T-cell (primary cell): ENCODE measurements around the gene DNAL4. TPM values are rescaled to one million over a fixed set of nuclear protein-coding genes. Genes with fewer than 3 reads are reported as not detected.

ENCODE experiments used
- ATAC-seq, 4 experiments: fragments of 200-7000 bp in 3 of 4; fragments of 150-1000 bp in 1 of 4; cut with Tn5 transposase; replicated peaks in 1 of 4; 1 replicate in 3 of 4; 2 replicates in 1 of 4; pipeline ENCODE4 v1.10.0; 2021; ENCODE audit warnings: moderate library complexity in 3 of 4, mild to moderate bottlenecking in 2 of 4, moderate number of reproducible peaks in 1 of 4
- CTCF ChIA-PET, 2 donors: fragments of 300-600 bp; sonication (Branson Sonifier 250); formaldehyde crosslinking; loops; one replicate each; lab custom pipeline; 2022; ENCODE audit warnings: antibody characterized with exemption in 2 of 2; lab: Charles Lee
- POLR2A ChIA-PET, 2 donors: fragments of 300-600 bp; sonication (Branson Sonifier 250); formaldehyde crosslinking; loops; one replicate each; lab custom pipeline; 2022; ENCODE audit warnings: antibody characterized with exemption in 2 of 2; lab: Charles Lee
- DNase-seq, 35 experiments: peaks; one replicate each; pipeline versions ENCODE4 v3.0.0 to v3.0.0-alpha.2; 2013 to 2023
- H3K27ac ChIP-seq: one replicate; pipeline ENCODE4 v1.5.1; 2013; ENCODE audit warnings: low read length
- H3K27me3 ChIP-seq, 2 experiments: replicated peaks in 1 of 2; 1 replicate in 1 of 2; 2 replicates in 1 of 2; pipeline versions ENCODE4 v1.6.1 to v1.7.0; 2013; ENCODE audit warnings: low read length in 1 of 2, mixed read lengths in 1 of 2; ENCODE audit not compliant: control insufficient read depth in 2 of 2, insufficient read depth in 2 of 2; ENCODE audit errors: extremely low read depth in 1 of 2
- H3K36me3 ChIP-seq, 2 donors: 1 replicate in 1 of 2; 2 replicates in 1 of 2; pipeline versions ENCODE4 v1.6.1 to v1.7.0; 2013; ENCODE audit warnings: low read length in 1 of 2; ENCODE audit not compliant: control insufficient read depth in 2 of 2, insufficient read depth in 1 of 2; ENCODE audit errors: extremely low read depth in 1 of 2
- H3K4me1 ChIP-seq, 2 experiments: 1 replicate in 1 of 2; 2 replicates in 1 of 2; pipeline versions ENCODE4 v1.6.1 to v1.7.0; 2013; ENCODE audit warnings: low read length in 2 of 2, mixed read lengths in 1 of 2; ENCODE audit not compliant: insufficient read depth in 2 of 2, control insufficient read depth in 1 of 2; ENCODE audit errors: extremely low read depth in 1 of 2
- H3K4me3 ChIP-seq, 2 donors: 1 replicate in 1 of 2; 2 replicates in 1 of 2; pipeline versions ENCODE4 v1.5.1 to v1.7.0; 2013; ENCODE audit warnings: mild to moderate bottlenecking in 2 of 2, low read length in 1 of 2, moderate library complexity in 1 of 2; ENCODE audit not compliant: control insufficient read depth in 1 of 2; ENCODE audit errors: extremely low read depth in 1 of 2
- H3K9me3 ChIP-seq: 2 replicates; pipeline ENCODE4 v1.7.0; 2013
- H3K27ac Mint-ChIP-seq, 2 donors: one replicate each; pipeline ENCODE4 v1.8.0; 2020 to 2021; ENCODE audit warnings: mild to moderate bottlenecking in 2 of 2, mixed read lengths in 2 of 2
- H3K27me3 Mint-ChIP-seq, 2 donors: one replicate each; pipeline ENCODE4 v1.8.0; 2021 to 2022; ENCODE audit warnings: mixed read lengths in 2 of 2
- H3K36me3 Mint-ChIP-seq: one replicate; pipeline ENCODE4 v1.8.0; 2021; ENCODE audit warnings: mixed read lengths
- H3K4me1 Mint-ChIP-seq, 3 donors: one replicate each; pipeline ENCODE4 v1.8.0; 2020 to 2022; ENCODE audit warnings: mixed read lengths in 3 of 3, mild to moderate bottlenecking in 1 of 3
- H3K4me3 Mint-ChIP-seq, 3 donors: one replicate each; pipeline ENCODE4 v1.8.0; 2020 to 2022; ENCODE audit warnings: mild to moderate bottlenecking in 3 of 3, mixed read lengths in 3 of 3, moderate library complexity in 3 of 3
- H3K9me3 Mint-ChIP-seq, 3 donors: one replicate each; pipeline ENCODE4 v1.8.0; 2020 to 2022; ENCODE audit warnings: mixed read lengths in 3 of 3
- WGBS: methylation state at CpG from one replicate; pipeline ENCODE4 v1.1.5; 2013; ENCODE audit warnings: missing lambda C conversion rate; ENCODE audit not compliant: insufficient coverage; 5-methylcytosine and 5-hydroxymethylcytosine counted together
- total RNA-seq, 35 experiments: library from RNA in 6 of 35; stranded (reverse) in 6 of 35; fragments of 120-200 nt in 1 of 35; gene quantifications; one replicate each; pipeline versions ENCODE4 v1.2.1 to v1.2.4 and lab custom pipeline; 2013 to 2026

DNAL4 gene
- total RNA-seq, 5 donors from 2014 or later (not counting 1 experiment from before 2014, with no cell fraction given): 5.4 to 13.0 (median 8.8) TPM

DNA sequence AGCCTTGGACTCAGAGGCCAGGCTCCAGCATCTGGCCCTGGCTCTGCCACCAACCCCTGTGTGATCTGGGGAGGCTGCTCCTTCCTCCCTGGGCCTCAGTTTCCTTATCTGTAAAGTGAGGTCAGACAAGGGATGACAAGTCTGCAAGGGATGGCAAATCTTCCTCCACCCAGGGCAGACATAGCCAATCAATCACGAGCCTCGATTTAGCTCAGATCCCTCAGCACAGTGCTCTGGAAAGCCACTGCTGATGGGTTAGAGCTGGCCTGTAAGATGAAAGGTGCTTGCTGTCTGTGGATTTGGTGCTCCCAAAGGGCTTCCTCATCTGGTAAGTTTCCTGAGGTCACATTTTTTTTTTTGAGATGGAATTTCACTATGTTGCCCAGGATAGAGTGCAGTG, 29.7 kb upstream of the DNAL4 start:
- Histone ChIP-seq H3K36me3 (no peaks in the 10 kb centered on the region), H3K4me3 (no peak overlapping the region), H3K4me1 (no peaks in the 10 kb centered on the region), H3K27me3 (peaks cover 0 to 16% of the 10 kb centered on the region in 2 experiments), H3K9me3 (no peaks in the 10 kb centered on the region), H3K27ac (no peak overlapping the region)
- ChIA-PET CTCF (interaction anchor here in 1 of 2 donors (0.9 kb wide), 1 partner anchor 19 kb away, joined by 4 read pairs; no protein-coding TSS in a partner anchor), POLR2A (no interaction called here)
- Mint-ChIP-seq H3K4me1 (no peaks in the 10 kb centered on the region), H3K4me3 (no peak overlapping the region), H3K27me3 (no peaks in the 10 kb centered on the region), H3K36me3 (peaks cover 2% of the 10 kb centered on the region), H3K9me3 (peaks cover 0 to 3% (median 0%) of the 10 kb centered on the region in 3 donors), H3K27ac (no peak overlapping the region)
- whole genome bisulfite sequencing: no CpG with 5 or more reads among the region's 2 CpGs
- no peak for DNase-seq
- ATAC-seq: no peak

DNA sequence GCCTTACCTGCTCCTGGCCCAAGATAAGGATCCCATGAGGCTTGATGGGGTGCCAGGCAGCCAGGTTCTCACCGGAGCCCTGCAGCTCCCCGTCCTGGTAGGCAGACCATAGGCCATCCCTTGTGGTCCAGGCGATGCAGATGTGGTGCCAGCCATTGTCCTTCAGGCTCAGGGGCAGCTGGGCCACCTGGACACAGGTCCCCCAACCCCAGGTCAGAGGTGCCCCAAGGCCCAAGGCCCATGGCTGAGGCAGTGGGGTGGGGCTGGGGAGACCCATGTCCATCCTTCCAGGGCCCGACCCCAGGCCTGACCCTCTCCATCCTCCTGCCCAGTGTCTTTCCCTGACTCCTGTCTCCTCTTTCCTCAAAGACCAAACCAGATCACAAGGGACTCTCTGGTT, 29.1 kb upstream of the DNAL4 start:
- Histone ChIP-seq H3K27me3 (peaks cover 0 to 15% of the 10 kb centered on the region in 2 experiments), H3K4me3 (no peak overlapping the region), H3K27ac (no peak overlapping the region), H3K36me3 (no peaks in the 10 kb centered on the region), H3K4me1 (no peaks in the 10 kb centered on the region), H3K9me3 (no peaks in the 10 kb centered on the region)
- peaks cover 2% of the 10 kb centered on the region for H3K36me3 Mint-ChIP-seq
- no peaks in the 10 kb centered on the region for H3K4me1 Mint-ChIP-seq
- no peaks in the 10 kb centered on the region for H3K27me3 Mint-ChIP-seq
- CTCF ChIA-PET: no interaction called here
- no peak overlapping the region for H3K27ac Mint-ChIP-seq
- H3K4me3 Mint-ChIP-seq: no peak overlapping the region
- no peak for ATAC-seq
- H3K9me3 Mint-ChIP-seq: peaks cover 0 to 3% (median 0%) of the 10 kb centered on the region in 3 donors
- DNase-seq: no peak
- POLR2A ChIA-PET: no interaction called here
- WGBS: 87% methylated on average over 2 of the region's 4 CpGs

DNA sequence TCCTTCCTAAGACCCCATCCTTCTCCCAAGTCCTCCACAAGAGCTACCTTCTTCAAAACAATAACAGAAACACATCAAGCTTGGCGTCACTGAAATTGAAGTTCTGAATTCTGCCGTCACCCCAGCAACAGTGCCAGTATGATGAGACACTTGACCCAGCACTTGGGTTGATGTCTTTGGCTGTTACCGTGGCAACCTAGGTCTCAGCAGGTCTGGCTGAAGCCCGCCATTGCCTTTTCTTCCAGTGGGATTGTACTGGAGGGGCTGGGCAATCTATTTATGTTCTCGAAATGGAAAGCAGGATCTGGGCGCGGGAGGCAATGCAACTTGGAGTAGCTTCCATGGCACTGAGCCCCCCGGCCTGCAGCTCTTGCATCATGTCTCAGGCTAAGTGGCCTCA, 26.1 kb upstream of the DNAL4 start:
- ChIA-PET POLR2A (no interaction called here), CTCF (interaction anchor here in 1 of 2 donors (0.6 kb wide), 1 partner anchor 313 kb away, joined by 3 read pairs; no protein-coding TSS in a partner anchor)
- Histone ChIP-seq H3K4me1 (no peaks in the 10 kb centered on the region), H3K27ac (no peak overlapping the region), H3K27me3 (peaks cover 0 to 20% of the 10 kb centered on the region in 2 experiments), H3K4me3 (no peak overlapping the region), H3K9me3 (no peaks in the 10 kb centered on the region), H3K36me3 (no peaks in the 10 kb centered on the region)
- H3K27ac Mint-ChIP-seq: no peak overlapping the region
- peaks cover 2% of the 10 kb centered on the region for H3K36me3 Mint-ChIP-seq
- WGBS: 76% methylated on average over 8 of the region's 8 CpGs
- ATAC-seq (no peak), DNase-seq (no peak)
- H3K9me3 Mint-ChIP-seq: peaks cover 0 to 3% (median 0%) of the 10 kb centered on the region in 3 donors
- no peak overlapping the region for H3K4me3 Mint-ChIP-seq
- peaks cover 0 to 4% of the 10 kb centered on the region in 2 donors for H3K27me3 Mint-ChIP-seq
- no peaks in the 10 kb centered on the region for H3K4me1 Mint-ChIP-seq

DNA sequence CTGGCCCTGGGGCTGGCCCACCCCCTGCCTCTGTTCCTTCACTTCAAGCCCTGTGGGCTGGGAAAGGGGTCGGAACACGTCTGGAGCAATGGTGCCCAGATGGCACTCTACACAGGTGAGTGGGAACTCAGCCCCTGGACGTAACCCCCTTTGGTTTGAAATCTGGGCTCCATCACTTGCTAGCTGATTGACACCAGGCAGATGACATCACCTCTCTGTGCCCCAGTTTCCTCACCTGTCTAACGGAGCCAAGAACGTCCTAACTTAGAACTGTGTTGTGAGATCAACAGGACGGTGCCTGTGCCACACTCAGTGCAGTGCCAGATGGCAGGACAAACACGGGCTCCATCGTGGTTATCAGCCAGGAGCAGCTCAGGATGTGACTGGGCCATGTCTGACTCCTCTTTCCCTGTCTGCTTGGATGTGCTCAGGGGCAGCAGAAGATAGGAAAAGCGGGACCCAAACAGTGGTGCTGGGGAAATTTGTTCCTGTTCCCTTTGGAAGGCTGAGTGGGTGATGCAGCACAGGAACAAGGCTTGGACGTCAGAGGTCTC, 25.5 kb upstream of the DNAL4 start:
- CTCF ChIA-PET: interaction anchor here in 1 of 2 donors (0.6 kb wide), 1 partner anchor 313 kb away, joined by 3 read pairs; no protein-coding TSS in a partner anchor
- no peaks in the 10 kb centered on the region for H3K4me1 ChIP-seq
- H3K9me3 Mint-ChIP-seq: peaks cover 0 to 3% (median 0%) of the 10 kb centered on the region in 3 donors
- no peaks in the 10 kb centered on the region for H3K4me1 Mint-ChIP-seq
- WGBS: 89% methylated on average over 8 of the region's 10 CpGs
- H3K36me3 ChIP-seq: no peaks in the 10 kb centered on the region
- peaks cover 2% of the 10 kb centered on the region for H3K36me3 Mint-ChIP-seq
- no peak overlapping the region for H3K27ac ChIP-seq
- peaks cover 0 to 10% of the 10 kb centered on the region in 2 donors for H3K27me3 Mint-ChIP-seq
- no peak for ATAC-seq
- peaks cover 0 to 23% of the 10 kb centered on the region in 2 experiments for H3K27me3 ChIP-seq
- no peak for DNase-seq
- H3K4me3 ChIP-seq: no peak overlapping the region
- H3K9me3 ChIP-seq: no peaks in the 10 kb centered on the region
- H3K27ac Mint-ChIP-seq: no peak overlapping the region
- H3K4me3 Mint-ChIP-seq: no peak overlapping the region
- POLR2A ChIA-PET: no interaction called here

DNA sequence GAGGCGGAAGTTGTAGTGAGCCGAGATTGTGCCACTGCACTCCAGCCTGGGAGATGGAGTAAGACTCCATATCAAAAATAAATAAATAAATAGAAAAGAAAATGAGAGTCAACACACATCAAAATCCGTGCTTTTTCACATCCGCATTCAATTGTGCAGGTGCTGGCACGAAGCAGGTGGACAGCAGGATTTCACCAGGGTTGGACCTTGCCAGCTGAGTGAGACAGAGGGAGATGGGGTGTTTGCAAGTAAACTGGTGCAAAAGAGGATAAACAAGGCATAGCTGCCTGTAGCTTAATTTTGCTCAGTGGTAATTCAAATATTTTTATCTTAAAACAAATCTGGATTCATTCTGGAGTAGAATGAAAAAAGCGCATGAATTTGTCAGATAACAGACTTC, 23.3 kb upstream of the DNAL4 start:
- no peaks in the 10 kb centered on the region for H3K4me1 ChIP-seq
- Mint-ChIP-seq H3K27ac (no peak overlapping the region), H3K36me3 (no peaks in the 10 kb centered on the region), H3K27me3 (peaks cover 4 to 20% of the 10 kb centered on the region in 2 donors), H3K9me3 (no peaks in the 10 kb centered on the region), H3K4me3 (no peak overlapping the region), H3K4me1 (no peaks in the 10 kb centered on the region)
- no peak overlapping the region for H3K27ac ChIP-seq
- POLR2A ChIA-PET: no interaction called here
- no peaks in the 10 kb centered on the region for H3K36me3 ChIP-seq
- CTCF ChIA-PET: no interaction called here
- 72% methylated on average over 2 of the region's 6 CpGs for WGBS
- DNase-seq (no peak), ATAC-seq (no peak)
- H3K9me3 ChIP-seq: no peaks in the 10 kb centered on the region
- H3K4me3 ChIP-seq: no peak overlapping the region
- H3K27me3 ChIP-seq: peaks cover 0 to 26% of the 10 kb centered on the region in 2 experiments

DNA sequence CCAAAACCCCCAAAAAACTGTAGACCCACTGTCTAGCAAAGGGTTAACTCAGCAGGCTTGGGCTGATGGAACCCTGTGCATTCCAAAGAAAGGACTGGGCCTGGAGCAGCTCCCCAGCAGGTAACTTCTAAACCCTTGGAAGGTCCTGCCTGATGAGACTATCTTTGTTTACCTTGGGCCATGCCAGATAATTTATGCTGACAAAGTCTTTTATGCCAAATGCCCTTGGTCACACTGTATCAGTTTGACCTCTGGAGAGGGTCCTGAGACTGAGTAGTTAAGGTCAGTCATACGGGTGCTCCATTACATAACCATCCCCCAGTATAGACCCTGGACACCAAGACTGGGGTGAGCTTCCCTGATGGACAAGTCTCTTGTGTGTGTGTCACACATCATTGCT, 21.9 kb upstream of the DNAL4 start:
- H3K27ac ChIP-seq: no peak overlapping the region
- no CpG with 5 or more reads among the region's 1 CpG for WGBS
- ChIA-PET POLR2A (no interaction called here), CTCF (no interaction called here)
- Mint-ChIP-seq H3K27me3 (peaks cover 8 to 26% of the 10 kb centered on the region in 2 donors), H3K9me3 (no peaks in the 10 kb centered on the region), H3K4me3 (no peak overlapping the region), H3K36me3 (no peaks in the 10 kb centered on the region), H3K4me1 (no peaks in the 10 kb centered on the region), H3K27ac (no peak overlapping the region)
- ATAC-seq (no peak), DNase-seq (no peak)
- no peaks in the 10 kb centered on the region for H3K4me1 ChIP-seq
- peaks cover 0 to 27% of the 10 kb centered on the region in 2 experiments for H3K27me3 ChIP-seq
- no peaks in the 10 kb centered on the region for H3K36me3 ChIP-seq
- no peaks in the 10 kb centered on the region for H3K9me3 ChIP-seq
- no peak overlapping the region for H3K4me3 ChIP-seq
